NCI-H345 treated with DMSO at 0.1 percent for 48 hours (cell line): ENCODE measurements around the gene PF4V1.
"Not testable (repeated sequence)": the region's sequence is repeated elsewhere in the genome, so short reads cannot be mapped to it uniquely, and the experiment has no call there.

Experiments
- DNase-seq: peaks from one replicate; lab custom pipeline; 2025; ENCODE audit not compliant: unreplicated experiment; lab: John Stamatoyannopoulos, UW

Gene PF4V1

GRCh38 chr4:73869130-73870055 is 16.3 kb downstream of the PF4V1 start, which contains the start of gene CXCL1:
Gene CXCL1, plus strand, starts transcription at chr4:73869393. Its CDS starts 78 bp downstream, at chr4:73869471.
- no peak for DNase-seq

- no peak for DNase-seq
These were observed 17.2 kb downstream of the PF4V1 start for GRCh38 chr4:73870260-73870659.

GRCh38 chr4:73870768-73871167 is 17.7 kb downstream of the PF4V1 start:
- DNase-seq = no peak

GRCh38 chr4:73871511-73872310 is 18.6 kb downstream of the PF4V1 start:
- DNase-seq = no peak

- DNase-seq = no peak
These were observed 19.4 kb downstream of the PF4V1 start for GRCh38 chr4:73872316-73873108.

- DNase-seq = no peak
These were observed 21.3 kb downstream of the PF4V1 start for GRCh38 chr4:73874386-73874785.

GRCh38 chr4:73875401-73875800 is 22.3 kb downstream of the PF4V1 start:
- no peak for DNase-seq

GRCh38 chr4:73883306-73883705 is 30.2 kb downstream of the PF4V1 start:
- no peak for DNase-seq

- DNase-seq = no peak
These were observed 32.6 kb downstream of the PF4V1 start for GRCh38 chr4:73885574-73886267.

- DNase-seq = no peak
These were observed 38.2 kb downstream of the PF4V1 start for GRCh38 chr4:73891326-73891725.

GRCh38 chr4:73891739-73892405 is 38.8 kb downstream of the PF4V1 start:
- no peak for DNase-seq

GRCh38 chr4:73892966-73893365 is 39.9 kb downstream of the PF4V1 start:
- no peak for DNase-seq

- no peak for DNase-seq
These were observed 40.9 kb downstream of the PF4V1 start for GRCh38 chr4:73894001-73894400.

- no peak for DNase-seq
These were observed 42.4 kb downstream of the PF4V1 start for GRCh38 chr4:73895201-73896175.

- no peak for DNase-seq
These were observed 43.3 kb downstream of the PF4V1 start for GRCh38 chr4:73896416-73896815.

GRCh38 chr4:73897380-73898136 is 44.5 kb downstream of the PF4V1 start:
- DNase-seq = no peak

- DNase-seq = not testable (repeated sequence)
These were observed 46.2 kb downstream of the PF4V1 start for GRCh38 chr4:73899338-73899737.

- no peak for DNase-seq
These were observed 47.9 kb downstream of the PF4V1 start for GRCh38 chr4:73901031-73901430.
